Activated CD4-positive, alpha-beta memory T cell treated with anti-CD3 and anti-CD28 coated beads for 36 hours (primary cell): ENCODE data around the gene POGLUT2. TPM values are rescaled to one million over a fixed set of nuclear protein-coding genes. Genes with fewer than 3 reads are reported as not detected.

Experiments
- CTCF ChIA-PET: fragments of 350-600 bp; sonication (Branson Sonifier 250); formaldehyde crosslinking; loops from one replicate; lab custom pipeline; 2021; ENCODE audit warnings: antibody characterized with exemption, inconsistent platforms; lab: Charles Lee
- POLR2A ChIA-PET: fragments of 350-600 bp; sonication (Branson Sonifier 250); formaldehyde crosslinking; loops from one replicate; lab custom pipeline; 2021; ENCODE audit warnings: antibody characterized with exemption; lab: Charles Lee
- DNase-seq: peaks from one replicate; pipeline ENCODE4 v3.0.0-alpha.2; 2020
- H3K27ac Mint-ChIP-seq: one replicate; pipeline ENCODE4 v1.8.0; 2021; ENCODE audit warnings: mixed read lengths
- H3K27me3 Mint-ChIP-seq: one replicate; pipeline ENCODE4 v1.8.0; 2021; ENCODE audit warnings: mixed read lengths
- H3K36me3 Mint-ChIP-seq: one replicate; pipeline ENCODE4 v1.8.0; 2021; ENCODE audit warnings: mixed read lengths
- H3K4me1 Mint-ChIP-seq: one replicate; pipeline ENCODE4 v1.8.0; 2021; ENCODE audit warnings: low read depth, mixed read lengths
- H3K4me3 Mint-ChIP-seq: one replicate; pipeline ENCODE4 v1.8.0; 2021; ENCODE audit warnings: mild to moderate bottlenecking, mixed read lengths
- H3K9me3 Mint-ChIP-seq: one replicate; pipeline ENCODE4 v1.8.0; 2021; ENCODE audit warnings: mixed read lengths
- intact Hi-C: fragments of 100-400 bp; cut with micrococcal nuclease; formaldehyde crosslinking; loops from one replicate; pipeline ENCODE4 v1.15.1; 2023
- total RNA-seq, 2 experiments: library from RNA; stranded (reverse); gene quantifications; one replicate each; pipeline ENCODE4 v1.2.3, GENCODE V29; 2021

Gene POGLUT2
- total RNA-seq, 2 experiments from 2014 or later = 4.4 to 4.9 TPM

DNA sequence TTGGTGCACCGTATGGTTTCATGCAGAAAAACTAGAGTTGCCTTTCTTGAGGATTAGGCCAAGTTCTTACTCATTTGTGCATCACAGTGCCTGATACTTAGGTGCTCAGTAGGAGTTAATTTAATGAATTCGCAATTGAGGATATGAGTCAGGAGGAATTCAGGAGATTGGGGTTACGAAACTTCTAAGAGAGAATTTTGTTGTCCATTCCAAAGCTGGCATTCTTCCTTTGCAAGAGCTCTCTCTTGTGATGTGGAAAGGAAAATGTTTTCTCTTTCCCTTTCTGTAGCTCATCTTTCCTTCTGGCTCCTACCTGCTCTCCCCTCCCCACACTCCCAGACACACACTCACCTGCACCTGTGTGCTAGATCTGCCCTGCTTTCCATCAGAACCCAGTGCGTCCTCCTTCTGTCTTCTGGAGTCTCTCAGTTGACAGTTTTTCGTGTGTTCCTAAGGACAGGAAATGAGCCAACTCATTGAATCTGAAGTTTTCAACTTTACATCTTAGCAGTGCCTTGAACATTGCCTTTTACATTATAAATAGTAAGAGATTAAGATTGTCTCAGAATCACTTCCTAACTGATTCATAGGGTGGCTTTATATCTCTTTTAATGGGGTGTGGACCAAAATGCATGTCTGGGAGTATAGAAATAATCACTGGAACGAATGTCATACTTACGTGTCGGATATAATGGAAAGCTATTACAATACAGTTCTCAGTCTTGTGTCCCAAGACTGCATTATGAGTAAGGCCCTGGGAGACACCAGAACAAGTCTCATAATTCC is 27.3 kb upstream of the POGLUT2 start:
- Mint-ChIP-seq H3K9me3 (no peaks in the 10 kb centered on the region), H3K36me3 (peaks cover 18% of the 10 kb centered on the region), H3K4me3 (no peak overlapping the region), H3K4me1 (no peaks in the 10 kb centered on the region), H3K27ac (no peak overlapping the region), H3K27me3 (no peaks in the 10 kb centered on the region)
- intact Hi-C loops = no loop called here
- CTCF ChIA-PET = no interaction called here
- POLR2A ChIA-PET = no interaction called here
- DNase-seq = no peak

DNA sequence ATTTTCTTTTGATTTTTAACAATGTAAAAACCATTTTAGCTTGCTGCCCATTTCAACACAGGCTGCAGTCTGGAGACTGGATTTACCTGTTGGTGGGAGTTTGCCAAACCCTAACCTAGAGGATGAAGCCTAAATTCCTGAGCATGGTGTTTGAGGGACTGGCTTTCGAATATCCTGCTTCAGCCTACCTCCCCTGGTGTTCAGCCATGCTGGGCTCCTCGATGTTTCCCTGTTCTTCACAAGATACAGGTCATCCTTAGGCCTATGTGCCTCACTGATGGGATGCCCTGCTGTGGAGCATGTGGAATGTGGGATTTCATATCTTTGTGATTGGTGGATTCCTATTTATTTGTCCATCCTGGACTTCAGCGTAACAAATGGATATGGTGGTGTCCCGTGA is 26.6 kb upstream of the POGLUT2 start:
- intact Hi-C loops = no loop called here
- no peak overlapping the region for H3K27ac Mint-ChIP-seq
- POLR2A ChIA-PET = no interaction called here
- H3K36me3 Mint-ChIP-seq = peaks cover 18% of the 10 kb centered on the region
- H3K4me1 Mint-ChIP-seq = no peaks in the 10 kb centered on the region
- no peak overlapping the region for H3K4me3 Mint-ChIP-seq
- H3K27me3 Mint-ChIP-seq = no peaks in the 10 kb centered on the region
- DNase-seq = no peak
- H3K9me3 Mint-ChIP-seq = no peaks in the 10 kb centered on the region
- CTCF ChIA-PET = no interaction called here

DNA sequence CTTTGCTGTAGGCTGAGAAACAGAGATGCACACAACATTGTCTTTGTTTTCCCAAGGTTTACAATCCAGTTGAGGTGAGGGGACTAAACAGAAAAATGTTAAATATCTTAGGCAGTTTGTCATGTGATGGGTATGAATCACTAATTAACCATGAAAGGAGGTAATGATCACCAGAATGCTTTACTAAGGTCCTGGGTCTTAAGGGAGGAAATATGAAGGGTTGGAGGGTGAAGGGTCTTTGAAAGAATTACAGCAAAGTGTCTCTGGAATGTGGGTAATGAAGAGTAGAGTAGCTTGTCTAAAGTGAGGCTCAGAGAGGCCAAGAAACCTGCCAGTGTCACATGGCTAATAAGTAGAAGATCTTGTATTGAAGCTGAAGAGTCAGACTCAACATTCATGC is 19.1 kb upstream of the POGLUT2 start:
- peaks cover 10% of the 10 kb centered on the region for H3K4me1 Mint-ChIP-seq
- ChIA-PET CTCF (no interaction called here), POLR2A (no interaction called here)
- no peak for DNase-seq
- no peak overlapping the region for H3K4me3 Mint-ChIP-seq
- intact Hi-C loops = no loop called here
- H3K36me3 Mint-ChIP-seq = peaks cover 28% of the 10 kb centered on the region
- no peaks in the 10 kb centered on the region for H3K9me3 Mint-ChIP-seq
- no peaks in the 10 kb centered on the region for H3K27me3 Mint-ChIP-seq
- H3K27ac Mint-ChIP-seq = no peak overlapping the region

DNA sequence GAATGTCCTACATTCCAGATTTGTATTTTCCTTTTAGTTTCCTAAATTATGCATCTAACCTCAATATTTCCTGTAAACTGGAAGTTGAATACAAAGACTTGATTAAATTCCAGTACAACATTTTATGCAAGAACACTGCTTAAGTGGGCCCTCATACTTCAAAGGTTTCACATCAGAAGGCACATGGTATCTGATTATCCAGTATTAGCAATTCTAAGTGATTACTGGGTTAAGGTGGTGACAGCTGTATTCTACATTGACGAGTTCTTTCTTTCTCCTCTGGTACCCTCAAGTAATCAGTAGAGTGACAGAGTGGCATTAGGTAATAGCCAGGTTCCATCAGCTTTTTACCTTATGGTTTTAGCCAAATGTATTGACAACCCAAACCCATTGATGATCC is 18.5 kb upstream of the POGLUT2 start:
- H3K36me3 Mint-ChIP-seq = peaks cover 25% of the 10 kb centered on the region

DNA sequence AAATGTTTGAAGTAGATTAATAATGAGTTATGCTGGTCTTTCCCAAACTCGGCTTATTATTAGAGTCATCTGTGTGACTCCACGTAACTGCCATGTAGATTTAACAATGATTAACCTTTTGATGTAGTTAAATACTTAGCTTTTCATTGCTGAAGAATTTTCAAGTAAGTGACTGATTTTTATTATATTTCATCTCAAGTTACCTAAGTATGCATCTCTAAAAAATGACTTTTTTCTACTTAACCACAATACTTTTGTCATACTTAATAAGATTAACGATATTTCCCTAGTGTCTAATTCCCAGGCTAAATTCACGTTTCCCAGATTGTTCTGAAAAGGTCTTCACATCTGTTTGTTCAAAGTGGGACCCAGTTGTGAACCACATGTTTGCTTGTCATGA is 17.9 kb upstream of the POGLUT2 start:
- intact Hi-C loops = no loop called here
- no peaks in the 10 kb centered on the region for H3K27me3 Mint-ChIP-seq
- peaks cover 26% of the 10 kb centered on the region for H3K36me3 Mint-ChIP-seq
- DNase-seq = no peak
- peaks cover 10% of the 10 kb centered on the region for H3K4me1 Mint-ChIP-seq
- H3K9me3 Mint-ChIP-seq = peaks cover 5% of the 10 kb centered on the region
- ChIA-PET POLR2A (no interaction called here), CTCF (no interaction called here)
- no peak overlapping the region for H3K4me3 Mint-ChIP-seq
- no peak overlapping the region for H3K27ac Mint-ChIP-seq

More for the DNA sequence above, 18.5 kb upstream of the POGLUT2 start:
- no peak for DNase-seq
- Mint-ChIP-seq H3K9me3 (no peaks in the 10 kb centered on the region), H3K27me3 (no peaks in the 10 kb centered on the region), H3K4me1 (peaks cover 10% of the 10 kb centered on the region), H3K4me3 (no peak overlapping the region), H3K27ac (no peak overlapping the region)
- intact Hi-C loops = no loop called here
- ChIA-PET CTCF (no interaction called here), POLR2A (no interaction called here)

DNA sequence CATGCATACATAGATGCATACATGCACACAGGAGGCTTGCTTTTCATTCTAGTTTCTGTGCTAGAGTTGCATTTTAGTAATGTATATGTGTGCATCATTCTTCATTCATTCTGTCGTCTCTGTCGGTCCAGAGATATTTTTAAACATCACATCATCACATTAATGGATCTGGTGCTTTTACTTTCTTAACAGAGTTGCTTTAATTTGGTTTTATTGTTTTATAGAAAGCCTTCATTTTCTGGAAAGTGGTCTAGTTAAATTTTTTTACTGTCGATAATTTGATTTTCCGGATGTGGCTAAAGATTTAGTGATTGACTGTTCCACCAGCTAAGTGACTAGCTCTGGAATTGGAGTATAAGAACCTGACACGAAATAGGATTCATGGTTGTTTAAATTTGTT is 17.0 kb upstream of the POGLUT2 start:
- intact Hi-C loops = no loop called here
- ChIA-PET POLR2A (no interaction called here), CTCF (interaction anchor here (0.6 kb wide), 1 partner anchor 54 kb away, joined by 4 read pairs; no protein-coding TSS in a partner anchor)
- H3K36me3 Mint-ChIP-seq = peaks cover 31% of the 10 kb centered on the region
- H3K4me3 Mint-ChIP-seq = no peak overlapping the region
- H3K27ac Mint-ChIP-seq = no peak overlapping the region
- DNase-seq = no peak
- peaks cover 5% of the 10 kb centered on the region for H3K9me3 Mint-ChIP-seq
- H3K27me3 Mint-ChIP-seq = no peaks in the 10 kb centered on the region
- peaks cover 10% of the 10 kb centered on the region for H3K4me1 Mint-ChIP-seq

DNA sequence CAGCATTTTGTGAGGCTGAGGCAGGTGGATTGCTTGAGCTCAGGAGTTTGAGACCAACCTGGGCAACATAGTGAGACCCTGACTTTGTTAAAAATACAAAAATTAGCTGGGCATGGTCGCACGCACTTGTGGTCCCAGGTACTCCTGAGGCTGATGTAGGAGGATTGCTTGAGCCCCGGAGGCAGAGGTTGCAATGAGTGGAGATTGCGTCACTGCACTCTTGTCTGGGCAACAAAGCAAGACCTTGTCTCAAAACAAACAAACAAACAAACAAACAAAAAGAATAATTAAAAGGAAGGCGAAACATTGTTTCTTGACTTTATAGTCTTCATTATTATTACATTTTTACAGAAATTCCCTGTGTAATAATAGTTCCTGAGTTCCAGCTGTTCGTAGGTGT is 16.0 kb upstream of the POGLUT2 start:
- CTCF ChIA-PET = interaction anchor here (0.6 to 1.0 kb wide), 2 partner anchors 33 to 55 kb away, joined by 3 to 4 read pairs; no protein-coding TSS in a partner anchor
- DNase-seq = no peak
- Mint-ChIP-seq H3K9me3 (peaks cover 5% of the 10 kb centered on the region), H3K36me3 (peaks cover 31% of the 10 kb centered on the region), H3K27ac (no peak overlapping the region), H3K4me3 (no peak overlapping the region), H3K4me1 (peaks cover 10% of the 10 kb centered on the region), H3K27me3 (no peaks in the 10 kb centered on the region)
- intact Hi-C loops = no loop called here
- POLR2A ChIA-PET = no interaction called here

DNA sequence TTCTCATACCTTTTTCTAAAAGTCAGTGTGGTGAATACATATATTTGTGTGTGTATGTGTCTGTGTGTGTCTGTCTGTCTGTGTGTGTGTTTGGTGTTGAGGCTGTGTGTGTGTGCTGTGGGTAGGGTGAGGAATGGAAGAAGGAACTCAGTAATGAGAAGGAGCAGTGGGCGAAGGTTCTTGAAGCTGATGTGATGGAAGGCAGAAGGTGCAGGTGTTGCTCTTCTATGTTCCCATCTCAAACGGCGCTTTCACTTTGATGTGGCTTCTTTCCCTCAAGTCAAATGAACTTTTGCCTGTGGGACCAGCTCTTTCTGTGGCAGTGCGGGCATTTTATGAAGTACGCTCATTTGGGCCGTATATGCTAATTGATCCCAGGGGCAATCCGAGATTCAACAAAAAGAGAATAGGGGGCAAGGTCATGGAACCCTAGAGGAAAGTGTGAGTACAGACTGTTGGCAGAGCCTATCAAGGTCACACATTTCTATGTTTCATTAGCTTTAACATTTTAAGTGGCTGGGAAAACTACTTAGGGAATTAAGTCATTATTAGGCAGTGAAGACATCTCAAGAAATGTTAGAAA is 15.3 kb upstream of the POGLUT2 start:
- no peak for DNase-seq
- H3K4me1 Mint-ChIP-seq = peaks cover 10% of the 10 kb centered on the region
- ChIA-PET POLR2A (no interaction called here), CTCF (interaction anchor here (1.0 kb wide), 1 partner anchor 34 kb away, joined by 3 read pairs; no protein-coding TSS in a partner anchor)
- no peak overlapping the region for H3K4me3 Mint-ChIP-seq
- H3K36me3 Mint-ChIP-seq = peaks cover 28% of the 10 kb centered on the region
- H3K9me3 Mint-ChIP-seq = peaks cover 5% of the 10 kb centered on the region
- intact Hi-C loops = no loop called here
- no peaks in the 10 kb centered on the region for H3K27me3 Mint-ChIP-seq
- H3K27ac Mint-ChIP-seq = no peak overlapping the region

DNA sequence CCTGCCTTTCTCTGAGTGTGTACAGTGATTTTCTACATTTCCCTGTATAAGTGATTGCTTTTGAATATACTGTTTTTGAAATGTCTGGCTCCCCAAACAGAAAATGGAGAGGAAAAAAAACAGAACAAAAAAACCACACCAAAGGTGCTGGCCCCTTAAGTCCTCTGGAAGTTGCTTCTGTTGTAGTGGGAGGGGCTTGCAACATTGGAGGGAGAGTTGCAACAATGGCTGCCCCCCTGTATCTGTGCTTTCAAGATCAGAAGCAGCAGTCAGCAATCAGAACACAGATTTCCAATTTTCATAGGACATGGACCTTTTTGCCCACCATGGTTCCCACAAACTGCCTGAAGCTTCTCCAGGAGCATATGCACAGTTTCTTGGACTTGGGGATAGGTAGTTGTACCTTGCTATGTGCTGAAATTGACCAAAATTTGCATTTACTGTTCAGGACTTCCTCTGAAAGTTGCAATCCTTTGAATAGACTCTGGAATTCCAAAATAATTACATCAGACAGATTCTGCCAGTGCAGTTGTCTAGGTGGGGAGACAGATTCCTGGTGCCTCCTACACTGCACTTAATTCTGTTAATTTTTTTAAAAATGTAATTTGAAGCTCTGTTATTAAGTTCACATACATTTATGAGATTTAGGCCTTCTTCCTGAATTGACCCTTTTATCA is 14.0 kb upstream of the POGLUT2 start:
- H3K27ac Mint-ChIP-seq = no peak overlapping the region
- intact Hi-C loops = no loop called here
- H3K9me3 Mint-ChIP-seq = peaks cover 5% of the 10 kb centered on the region
- H3K4me1 Mint-ChIP-seq = peaks cover 10% of the 10 kb centered on the region
- no peaks in the 10 kb centered on the region for H3K27me3 Mint-ChIP-seq
- H3K4me3 Mint-ChIP-seq = no peak overlapping the region
- H3K36me3 Mint-ChIP-seq = peaks cover 24% of the 10 kb centered on the region
- POLR2A ChIA-PET = no interaction called here
- CTCF ChIA-PET = no interaction called here
- no peak for DNase-seq

DNA sequence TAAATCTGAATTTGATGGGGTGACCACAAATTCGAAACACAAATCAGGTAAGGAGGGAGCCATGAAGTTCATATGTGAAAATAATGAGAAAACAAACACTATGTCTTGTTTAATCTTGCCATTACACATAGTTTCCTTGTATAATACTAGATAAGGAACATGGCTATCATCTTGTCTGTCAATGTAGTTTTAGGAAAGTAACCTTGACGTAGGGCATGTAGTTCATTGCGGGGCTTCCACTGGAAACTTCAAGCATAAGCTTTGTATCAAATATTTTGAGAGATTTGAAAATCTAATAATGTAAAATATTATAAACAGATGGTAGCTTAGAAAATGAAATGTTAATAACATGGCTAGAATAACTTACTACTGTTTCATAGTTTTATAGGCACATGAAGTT is 8.9 kb upstream of the POGLUT2 start:
- intact Hi-C loops = no loop called here
- ChIA-PET POLR2A (no interaction called here), CTCF (interaction anchor here (0.7 kb wide), 1 partner anchor 21 kb away, joined by 3 read pairs; no protein-coding TSS in a partner anchor)
- no peak overlapping the region for H3K4me3 Mint-ChIP-seq
- H3K27ac Mint-ChIP-seq = no peak overlapping the region
- DNase-seq = no peak
- peaks cover 12% of the 10 kb centered on the region for H3K36me3 Mint-ChIP-seq
- peaks cover 5% of the 10 kb centered on the region for H3K9me3 Mint-ChIP-seq
- no peaks in the 10 kb centered on the region for H3K27me3 Mint-ChIP-seq
- H3K4me1 Mint-ChIP-seq = peaks cover 4% of the 10 kb centered on the region

DNA sequence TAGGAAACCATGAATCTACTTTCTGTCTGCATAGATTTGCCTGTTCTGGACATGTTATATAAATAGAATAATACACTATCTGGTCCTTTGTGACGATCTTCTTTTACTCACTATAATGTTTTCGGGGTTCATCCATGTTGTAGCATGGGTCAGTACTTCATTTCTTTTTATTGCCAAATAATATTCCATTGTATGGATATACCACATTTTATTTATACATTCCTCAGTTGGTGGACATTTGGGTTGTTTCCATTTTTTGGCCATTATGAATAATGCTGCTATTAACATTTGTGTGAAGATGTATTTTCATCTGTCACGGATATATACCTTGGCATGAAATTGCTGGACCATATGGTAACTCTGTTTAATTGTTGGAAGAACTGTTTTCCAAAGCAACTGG is 6.9 kb upstream of the POGLUT2 start:
- intact Hi-C loops = no loop called here
- ChIA-PET POLR2A (no interaction called here), CTCF (no interaction called here)
- Mint-ChIP-seq H3K9me3 (no peaks in the 10 kb centered on the region), H3K27ac (no peak overlapping the region), H3K4me3 (no peak overlapping the region), H3K27me3 (no peaks in the 10 kb centered on the region), H3K4me1 (peaks cover 16% of the 10 kb centered on the region), H3K36me3 (no peaks in the 10 kb centered on the region)
- no peak for DNase-seq
